Osteocyte (in vitro differentiated cells): ENCODE measurements around the gene LRRC27. TPM values are rescaled to one million over a fixed set of nuclear protein-coding genes. Genes with fewer than 3 reads are reported as not detected.

Experiments used
- DNase-seq: peaks from one replicate; pipeline ENCODE4 v3.0.0; 2021; ENCODE audit warnings: mixed read lengths; ENCODE audit not compliant: unreplicated experiment; ENCODE audit errors: extremely low spot score
- H3K27ac Mint-ChIP-seq: one replicate; pipeline ENCODE4 v1.8.0; 2021; ENCODE audit warnings: mild to moderate bottlenecking, mixed read lengths; ENCODE audit not compliant: unreplicated experiment
- H3K27me3 Mint-ChIP-seq: one replicate; pipeline ENCODE4 v1.8.0; 2021; ENCODE audit warnings: mixed read lengths; ENCODE audit not compliant: unreplicated experiment
- H3K36me3 Mint-ChIP-seq: one replicate; pipeline ENCODE4 v1.8.0; 2021; ENCODE audit warnings: mixed read lengths; ENCODE audit not compliant: unreplicated experiment
- H3K4me1 Mint-ChIP-seq: one replicate; pipeline ENCODE4 v1.8.0; 2021; ENCODE audit warnings: mixed read lengths; ENCODE audit not compliant: unreplicated experiment
- H3K4me3 Mint-ChIP-seq: one replicate; pipeline ENCODE4 v1.8.0; 2021; ENCODE audit warnings: mild to moderate bottlenecking, moderate library complexity, mixed read lengths; ENCODE audit not compliant: unreplicated experiment
- H3K9me3 Mint-ChIP-seq: one replicate; pipeline ENCODE4 v1.8.0; 2021; ENCODE audit warnings: mixed read lengths; ENCODE audit not compliant: unreplicated experiment
- CTCF ChIP-seq: fragments of 200-600 bp; sonication (generic); IDR thresholded peaks from 2 replicates; pipeline ENCODE4 v1.5.0; 2021; ENCODE audit warnings: antibody characterized with exemption, mild to moderate bottlenecking, moderate library complexity
- total RNA-seq: library from RNA; stranded (reverse); gene quantifications from 2 replicates; pipeline ENCODE4 v1.2.1, GENCODE V29; 2021

LRRC27 gene
- total RNA-seq, 1 donor from 2014 or later, result 18.9 TPM

DNA sequence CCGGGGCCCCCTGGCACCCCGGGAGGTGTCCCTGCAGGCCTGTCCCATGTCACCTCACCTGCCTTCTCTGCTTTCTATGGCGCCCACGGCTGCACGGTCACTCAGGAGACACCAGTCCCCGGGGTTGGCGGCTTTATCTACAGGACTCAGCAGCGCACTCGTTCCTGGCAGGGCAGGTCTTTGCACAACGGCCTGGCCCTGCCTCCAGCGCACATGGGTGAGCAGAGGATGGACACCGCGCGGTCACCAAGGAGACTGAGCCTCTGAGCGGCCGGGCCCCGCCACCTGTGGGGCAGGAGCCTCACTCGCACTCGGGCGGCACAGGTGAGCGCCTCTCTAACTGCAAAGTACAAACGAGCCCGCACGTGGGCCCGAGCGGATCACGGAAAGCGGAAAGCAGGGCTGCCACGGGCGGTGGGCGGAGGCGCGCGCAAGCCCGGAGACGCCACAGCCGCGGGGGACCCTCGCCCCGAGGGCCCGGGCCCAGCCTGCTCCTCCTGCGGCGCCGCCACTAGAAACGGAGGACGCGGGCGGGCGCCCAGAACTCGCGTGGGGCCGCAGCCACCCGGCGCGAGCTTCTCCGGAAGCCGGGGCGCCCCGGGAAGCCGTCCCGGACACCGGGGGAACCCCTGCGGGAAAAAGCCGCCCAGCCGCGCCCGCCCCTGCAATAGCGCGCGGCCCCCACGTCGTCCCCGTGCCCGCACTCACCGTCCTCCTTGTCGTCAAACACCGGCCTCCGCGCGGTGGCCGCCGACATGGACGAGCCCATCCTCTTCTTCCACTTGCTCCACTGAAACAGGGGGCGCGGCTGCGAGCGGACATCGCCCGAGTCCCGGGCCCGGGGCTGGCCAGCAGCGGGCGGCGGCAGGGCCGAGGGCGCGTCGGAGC, 24.9 kb upstream of the LRRC27 start:
- Mint-ChIP-seq H3K27me3 (no peaks in the 10 kb centered on the region), H3K4me1 (peaks cover 7% of the 10 kb centered on the region), H3K36me3 (peaks cover 5% of the 10 kb centered on the region), H3K4me3 (peak overlapping the region; percentile 84), H3K27ac (peak overlapping the region; percentile 34), H3K9me3 (no peaks in the 10 kb centered on the region)
- no peak for DNase-seq
- no peak for TF ChIP-seq CTCF

- no peaks in the 10 kb centered on the region for H3K27me3 Mint-ChIP-seq
Observed at GRCh38 chr10:132307823-132308586, 24.0 kb upstream of the LRRC27 start, which contains the start of gene STK32C. STK32C (minus strand) TSS chr10:132307950; CDS start chr10:132307833, 117 bp downstream.

DNA sequence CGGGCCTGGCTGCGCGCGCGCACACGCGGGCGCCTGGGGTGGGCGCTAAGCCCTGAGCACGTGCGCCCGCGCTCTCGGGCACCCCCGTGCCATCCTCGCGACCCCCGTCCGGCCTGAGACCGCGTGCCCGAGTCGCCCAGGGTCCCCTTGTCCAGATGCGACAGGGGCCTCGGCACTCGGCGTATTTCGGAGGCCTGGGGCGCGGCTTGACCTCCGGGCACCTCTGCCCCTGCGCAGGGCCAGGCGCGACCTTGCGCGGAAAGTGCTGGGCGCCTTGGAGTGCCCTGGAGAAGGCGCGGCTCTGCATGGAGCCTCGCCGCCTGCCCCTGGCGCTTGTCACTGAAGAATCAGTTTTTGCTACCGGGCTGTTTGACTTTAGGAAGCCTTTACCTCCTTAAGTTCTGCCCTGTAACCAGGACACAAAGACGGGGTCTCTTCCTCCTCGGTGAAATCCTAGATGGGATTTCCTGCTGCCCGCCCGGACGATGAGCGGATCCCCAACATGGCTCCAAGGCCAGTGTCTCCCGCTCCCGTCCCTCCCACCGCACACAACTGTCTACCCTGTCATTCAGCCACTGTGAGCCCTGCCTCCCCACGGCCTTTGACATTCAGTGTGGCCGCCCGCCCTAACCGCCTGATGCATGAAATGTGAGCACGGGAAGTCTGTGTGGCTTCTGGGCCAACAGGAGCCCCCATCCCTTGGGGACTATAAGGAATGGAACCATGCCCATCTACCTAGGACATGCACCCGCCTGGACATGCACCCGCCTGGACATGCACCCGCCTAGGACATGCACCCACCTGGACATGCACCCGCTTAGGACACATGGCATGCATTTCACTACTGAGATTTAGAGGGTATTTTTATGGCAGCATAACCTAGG, 23.2 kb upstream of the LRRC27 start:
- H3K9me3 Mint-ChIP-seq, result no peaks in the 10 kb centered on the region
- no peak for TF ChIP-seq CTCF
- peaks cover 7% of the 10 kb centered on the region for H3K4me1 Mint-ChIP-seq
- H3K4me3 Mint-ChIP-seq, result peak overlapping the region; percentile 60
- no peak for DNase-seq
- H3K27ac Mint-ChIP-seq, result no peak overlapping the region
- no peaks in the 10 kb centered on the region for H3K27me3 Mint-ChIP-seq
- peaks cover 5% of the 10 kb centered on the region for H3K36me3 Mint-ChIP-seq

More at GRCh38 chr10:132307823-132308586, 24.0 kb upstream of the LRRC27 start, which contains the start of gene STK32C:
- Mint-ChIP-seq H3K4me3 (peak within 1 kb of the TSS; percentile 84), H3K27ac (peak within 1 kb of the TSS; percentile 34), H3K9me3 (no peaks in the 10 kb centered on the region), H3K4me1 (peaks cover 7% of the 10 kb centered on the region), H3K36me3 (peaks cover 5% of the 10 kb centered on the region)
- peak; percentile 96 for DNase-seq
- TF ChIP-seq CTCF, result no peak

DNA sequence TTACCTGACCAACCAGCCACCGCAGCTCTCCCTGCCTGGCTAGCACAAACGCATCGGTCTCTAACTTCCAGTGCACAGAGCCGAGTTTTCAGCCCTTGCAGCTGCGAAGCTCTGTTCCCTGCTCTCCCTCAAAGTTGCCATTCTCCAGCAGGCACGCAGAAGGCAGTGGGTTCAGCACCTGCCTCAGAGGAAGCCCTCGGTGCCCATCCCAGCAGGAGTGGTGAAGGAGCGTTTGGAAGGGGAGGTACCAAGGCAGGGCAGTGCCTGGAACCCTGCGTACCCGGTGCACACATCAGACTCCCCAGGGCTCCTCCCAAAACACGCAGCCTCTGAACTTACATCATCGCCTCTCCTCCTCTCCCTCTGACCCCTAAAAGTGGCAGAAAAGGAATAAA, 22.5 kb upstream of the LRRC27 start:
- Mint-ChIP-seq H3K27me3 (no peaks in the 10 kb centered on the region), H3K36me3 (peaks cover 8% of the 10 kb centered on the region), H3K27ac (no peak overlapping the region), H3K4me1 (peaks cover 7% of the 10 kb centered on the region), H3K4me3 (no peak overlapping the region), H3K9me3 (peaks cover 4% of the 10 kb centered on the region)
- no peak for DNase-seq
- TF ChIP-seq CTCF, result no peak
